Transverse colon (tissue), 4 donors: ENCODE measurements around the gene C19orf81.

Experiments used
- CTCF ChIP-seq, 5 experiments: fragments of 200-600 bp in 3 of 5; fragments of 450-650 bp in 2 of 5; sonication (generic) in 3 of 5; IDR thresholded peaks; 1 replicate in 2 of 5; 2 replicates in 3 of 5; pipeline ENCODE4 v1.5.1; 2016 to 2017; ENCODE audit warnings: antibody characterized with exemption in 5 of 5, inconsistent platforms in 3 of 5, mild to moderate bottlenecking in 2 of 5, moderate library complexity in 1 of 5
- POLR2AphosphoS5 ChIP-seq, 3 donors: sonication (generic); formaldehyde crosslinking; IDR thresholded peaks; one replicate each; pipeline ENCODE4 v1.6.1; 2016; ENCODE audit warnings: antibody characterized with exemption in 3 of 3

- TF ChIP-seq POLR2AphosphoS5 (IDR thresholded peaks at IDR 0.05) (no peak), CTCF (IDR thresholded peaks at IDR 0.05) (no peak)
Observed at GRCh38 chr19:50648659-50649058, 586 bp upstream of the C19orf81 start.
